DND-41 (cell line): Measurements from ENCODE around the gene BCL7A.

Experiments used
- EZH2 ChIP-seq: IDR thresholded peaks from 3 replicates; pipeline ENCODE4 v1.6.1; 2012; ENCODE audit warnings: borderline replicate concordance, low read depth, mild to moderate bottlenecking, moderate library complexity, low read length, inconsistent platforms; ENCODE audit not compliant: severe bottlenecking
- TF ChIP-seq, protein P1 (sequence below): IDR thresholded peaks from 2 replicates; pipeline ENCODE4 v1.5.1; 2012; ENCODE audit warnings: borderline replicate concordance, low read length, moderate library complexity, mild to moderate bottlenecking; ENCODE audit not compliant: poor library complexity, severe bottlenecking; ENCODE audit errors: extremely low read depth

DNA sequence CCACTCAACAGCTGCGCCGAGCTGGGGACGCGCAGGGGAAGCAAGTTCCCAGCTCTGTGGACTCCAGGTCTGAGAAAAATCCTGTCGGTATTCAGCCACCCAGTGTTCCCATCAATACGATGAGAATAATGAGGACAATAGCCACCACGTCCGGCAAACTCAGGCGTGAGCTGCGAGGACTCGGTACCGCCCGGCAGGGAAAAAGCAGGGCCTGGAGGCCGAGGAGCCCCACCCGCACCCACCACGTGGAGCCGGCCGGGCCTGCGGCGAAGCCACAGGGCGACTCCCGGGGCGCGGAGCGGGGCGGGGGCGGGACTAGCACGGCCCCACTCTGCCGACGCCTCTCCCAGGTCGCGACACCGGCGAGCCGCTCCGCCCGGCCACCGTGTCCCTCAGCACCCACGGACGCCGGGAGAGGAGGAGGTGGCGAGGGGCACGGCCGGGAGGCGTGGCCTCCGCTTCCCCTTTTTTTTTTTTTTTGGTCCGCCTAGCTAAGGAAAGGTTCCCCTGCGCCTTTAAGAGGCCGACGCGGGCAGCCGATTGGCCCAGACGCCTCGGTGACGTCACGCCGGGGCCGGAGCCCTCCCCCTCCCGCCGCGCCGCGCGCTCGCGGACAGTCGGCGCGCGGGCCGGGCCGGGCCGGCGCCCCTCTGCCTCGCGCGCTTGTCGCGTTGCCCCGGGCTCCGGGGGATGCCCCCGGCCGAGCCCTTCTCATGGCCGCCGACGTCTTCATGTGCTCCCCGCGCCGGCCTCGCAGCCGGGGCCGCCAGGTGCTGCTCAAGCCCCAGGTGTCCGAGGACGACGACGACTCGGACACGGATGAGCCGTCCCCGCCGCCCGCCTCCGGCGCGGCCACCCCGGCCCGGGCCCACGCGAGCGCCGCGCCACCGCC, 56.7 kb downstream of the BCL7A start, which contains the start of gene MLXIP:
- TF ChIP-seq, protein P1, sequence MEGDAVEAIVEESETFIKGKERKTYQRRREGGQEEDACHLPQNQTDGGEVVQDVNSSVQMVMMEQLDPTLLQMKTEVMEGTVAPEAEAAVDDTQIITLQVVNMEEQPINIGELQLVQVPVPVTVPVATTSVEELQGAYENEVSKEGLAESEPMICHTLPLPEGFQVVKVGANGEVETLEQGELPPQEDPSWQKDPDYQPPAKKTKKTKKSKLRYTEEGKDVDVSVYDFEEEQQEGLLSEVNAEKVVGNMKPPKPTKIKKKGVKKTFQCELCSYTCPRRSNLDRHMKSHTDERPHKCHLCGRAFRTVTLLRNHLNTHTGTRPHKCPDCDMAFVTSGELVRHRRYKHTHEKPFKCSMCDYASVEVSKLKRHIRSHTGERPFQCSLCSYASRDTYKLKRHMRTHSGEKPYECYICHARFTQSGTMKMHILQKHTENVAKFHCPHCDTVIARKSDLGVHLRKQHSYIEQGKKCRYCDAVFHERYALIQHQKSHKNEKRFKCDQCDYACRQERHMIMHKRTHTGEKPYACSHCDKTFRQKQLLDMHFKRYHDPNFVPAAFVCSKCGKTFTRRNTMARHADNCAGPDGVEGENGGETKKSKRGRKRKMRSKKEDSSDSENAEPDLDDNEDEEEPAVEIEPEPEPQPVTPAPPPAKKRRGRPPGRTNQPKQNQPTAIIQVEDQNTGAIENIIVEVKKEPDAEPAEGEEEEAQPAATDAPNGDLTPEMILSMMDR, result no peak
- TF ChIP-seq EZH2, result no peak
